NCI-H748 treated with DMSO at 0.1 percent for 48 hours (cell line): ENCODE results near the gene TCF7L1.

Experiments
- DNase-seq: peaks from one replicate; lab custom pipeline; 2025; lab: John Stamatoyannopoulos, UW

Gene TCF7L1

GRCh38 chr2:85255456-85255812 lies 122.2 kb downstream of the TCF7L1 start:
- DNase-seq = no peak

GRCh38 chr2:85255813-85256594 lies 122.8 kb downstream of the TCF7L1 start:
- no peak for DNase-seq

GRCh38 chr2:85257359-85257969 lies 124.3 kb downstream of the TCF7L1 start:
- DNase-seq = no peak

GRCh38 chr2:85257970-85258605 lies 124.9 kb downstream of the TCF7L1 start:
- DNase-seq = no peak

- DNase-seq = no peak
Observed at GRCh38 chr2:85259101-85259590, 126.0 kb downstream of the TCF7L1 start.

- no peak for DNase-seq
Observed at GRCh38 chr2:85259879-85260278, 126.7 kb downstream of the TCF7L1 start.

GRCh38 chr2:85263591-85263990 lies 130.4 kb downstream of the TCF7L1 start:
- DNase-seq = no peak

GRCh38 chr2:85264471-85264870 lies 131.3 kb downstream of the TCF7L1 start:
- DNase-seq = no peak

- no peak for DNase-seq
Observed at GRCh38 chr2:85265304-85265703, 132.1 kb downstream of the TCF7L1 start.

GRCh38 chr2:85266146-85267041 lies 133.2 kb downstream of the TCF7L1 start:
- DNase-seq = no peak

GRCh38 chr2:85269959-85270358 lies 136.8 kb downstream of the TCF7L1 start:
- no peak for DNase-seq

- no peak for DNase-seq
Observed at GRCh38 chr2:85272357-85272756, 139.2 kb downstream of the TCF7L1 start.

- peak; percentile 13 for DNase-seq
Observed at GRCh38 chr2:85273738-85274731, 140.8 kb downstream of the TCF7L1 start.

GRCh38 chr2:85275984-85276540 lies 142.9 kb downstream of the TCF7L1 start:
- DNase-seq = no peak

- no peak for DNase-seq
Observed at GRCh38 chr2:85276571-85277118, 143.5 kb downstream of the TCF7L1 start.

- no peak for DNase-seq
Observed at GRCh38 chr2:85277416-85278158, 144.4 kb downstream of the TCF7L1 start.

GRCh38 chr2:85278361-85278760 lies 145.2 kb downstream of the TCF7L1 start:
- no peak for DNase-seq

- no peak for DNase-seq
Observed at GRCh38 chr2:85281553-85281952, 148.4 kb downstream of the TCF7L1 start.

- no peak for DNase-seq
Observed at GRCh38 chr2:85282914-85283313, 149.7 kb downstream of the TCF7L1 start.
